ENCODE results near the gene LDB3.

LDB3 gene

GRCh38 chr10:86699991-86700840 is 31.9 kb downstream of the LDB3 start:
- DNase-seq = no peak
- Mint-ChIP-seq H3K4me3 (no peak overlapping the region), H3K27ac (no peak overlapping the region), H3K36me3 (ENCODE audit: low read depth) (no peaks in the 10 kb centered on the region), H3K4me1 (peaks cover 14% of the 10 kb centered on the region), H3K9me3 (no peaks in the 10 kb centered on the region), H3K27me3 (ENCODE audit: low read depth, poor library complexity) (peaks cover 9% of the 10 kb centered on the region)
- no peak for TF ChIP-seq CTCF (IDR thresholded peaks at IDR 0.05)

DNA sequence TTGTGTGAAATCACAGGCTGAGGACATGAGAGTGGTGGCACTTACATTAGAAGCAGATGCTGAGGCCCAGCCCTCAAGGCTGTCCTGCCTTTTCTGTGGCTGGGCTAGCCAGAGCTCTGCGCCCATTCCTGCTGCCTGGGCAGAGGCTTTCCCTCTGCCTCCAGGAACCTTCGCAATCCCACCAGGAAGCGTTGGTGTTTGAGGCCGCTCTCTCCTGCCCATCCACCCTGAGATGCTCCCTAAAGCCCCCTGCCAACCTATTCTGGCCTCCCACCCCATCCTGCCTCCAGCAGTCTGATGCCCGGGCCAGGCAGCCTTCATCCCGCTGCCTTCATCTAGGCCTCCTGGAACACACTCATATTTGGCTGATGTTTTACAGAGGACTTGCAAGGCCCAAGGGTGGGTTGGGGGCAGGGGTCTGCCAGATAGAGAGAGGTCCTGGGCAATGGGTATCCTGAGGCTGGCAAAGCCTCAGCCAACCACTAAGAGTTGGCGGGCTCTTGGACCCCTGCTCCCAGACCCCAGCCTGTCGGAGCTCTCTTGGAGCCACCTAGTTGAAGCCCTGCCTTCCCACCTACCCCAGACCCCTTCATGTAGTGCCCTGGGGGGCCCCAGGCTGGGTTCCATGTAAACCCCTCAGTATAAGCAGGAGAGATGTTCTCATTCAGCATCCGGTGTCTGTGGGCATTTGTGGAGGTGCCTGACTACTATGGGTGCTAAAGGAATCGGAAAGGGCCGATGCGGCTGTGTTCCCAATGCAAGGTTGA is 32.7 kb downstream of the LDB3 start:
- Mint-ChIP-seq H3K27me3 (ENCODE audit: low read depth, poor library complexity) (peaks cover 9% of the 10 kb centered on the region), H3K9me3 (no peaks in the 10 kb centered on the region), H3K4me3 (no peak overlapping the region), H3K4me1 (peaks cover 14% of the 10 kb centered on the region), H3K27ac (no peak overlapping the region), H3K36me3 (ENCODE audit: low read depth) (no peaks in the 10 kb centered on the region)
- no peak for TF ChIP-seq CTCF (IDR thresholded peaks at IDR 0.05)
- DNase-seq = no peak

- H3K36me3 Mint-ChIP-seq (ENCODE audit: low read depth) = no peaks in the 10 kb centered on the region
- no peak overlapping the region for H3K4me3 Mint-ChIP-seq
- H3K9me3 Mint-ChIP-seq = no peaks in the 10 kb centered on the region
- H3K27me3 Mint-ChIP-seq (ENCODE audit: low read depth, poor library complexity) = peaks cover 9% of the 10 kb centered on the region
- no peak for DNase-seq
- H3K4me1 Mint-ChIP-seq = peaks cover 6% of the 10 kb centered on the region
- H3K27ac Mint-ChIP-seq = no peak overlapping the region
- TF ChIP-seq CTCF (IDR thresholded peaks at IDR 0.05) = no peak
Measured at GRCh38 chr10:86703176-86703575, 34.9 kb downstream of the LDB3 start.

- no peak overlapping the region for H3K27ac Mint-ChIP-seq
- peaks cover 9% of the 10 kb centered on the region for H3K27me3 Mint-ChIP-seq (ENCODE audit: low read depth, poor library complexity)
- H3K4me1 Mint-ChIP-seq = peaks cover 23% of the 10 kb centered on the region
- no peak for TF ChIP-seq CTCF (IDR thresholded peaks at IDR 0.05)
- H3K9me3 Mint-ChIP-seq = no peaks in the 10 kb centered on the region
- DNase-seq = no peak
- H3K36me3 Mint-ChIP-seq (ENCODE audit: low read depth) = no peaks in the 10 kb centered on the region
- no peak overlapping the region for H3K4me3 Mint-ChIP-seq
Measured at GRCh38 chr10:86705139-86705538, 36.8 kb downstream of the LDB3 start.

- H3K27ac Mint-ChIP-seq = no peak overlapping the region
- H3K9me3 Mint-ChIP-seq = no peaks in the 10 kb centered on the region
- no peak overlapping the region for H3K4me3 Mint-ChIP-seq
- TF ChIP-seq CTCF (IDR thresholded peaks at IDR 0.05) = no peak
- no peaks in the 10 kb centered on the region for H3K36me3 Mint-ChIP-seq (ENCODE audit: low read depth)
- DNase-seq = no peak
- H3K4me1 Mint-ChIP-seq = peaks cover 30% of the 10 kb centered on the region
- peaks cover 9% of the 10 kb centered on the region for H3K27me3 Mint-ChIP-seq (ENCODE audit: low read depth, poor library complexity)
Measured at GRCh38 chr10:86705905-86706304, 37.6 kb downstream of the LDB3 start.

Measured in nephron progenitor cell (in vitro differentiated cells).